GM19023 (cell line): Measurements from ENCODE around the gene TPSD1.
"Not testable (repeated sequence)": the region's sequence is repeated elsewhere in the genome, so short reads cannot be mapped to it uniquely, and the experiment has no call there.

ENCODE experiments used
- ATAC-seq: cut with Tn5 transposase; IDR thresholded peaks from one replicate; pipeline ENCODE4 v1.9.1; 2021; ENCODE audit warnings: mild to moderate bottlenecking, moderate library complexity; ENCODE audit not compliant: unreplicated experiment

Gene TPSD1

DNA sequence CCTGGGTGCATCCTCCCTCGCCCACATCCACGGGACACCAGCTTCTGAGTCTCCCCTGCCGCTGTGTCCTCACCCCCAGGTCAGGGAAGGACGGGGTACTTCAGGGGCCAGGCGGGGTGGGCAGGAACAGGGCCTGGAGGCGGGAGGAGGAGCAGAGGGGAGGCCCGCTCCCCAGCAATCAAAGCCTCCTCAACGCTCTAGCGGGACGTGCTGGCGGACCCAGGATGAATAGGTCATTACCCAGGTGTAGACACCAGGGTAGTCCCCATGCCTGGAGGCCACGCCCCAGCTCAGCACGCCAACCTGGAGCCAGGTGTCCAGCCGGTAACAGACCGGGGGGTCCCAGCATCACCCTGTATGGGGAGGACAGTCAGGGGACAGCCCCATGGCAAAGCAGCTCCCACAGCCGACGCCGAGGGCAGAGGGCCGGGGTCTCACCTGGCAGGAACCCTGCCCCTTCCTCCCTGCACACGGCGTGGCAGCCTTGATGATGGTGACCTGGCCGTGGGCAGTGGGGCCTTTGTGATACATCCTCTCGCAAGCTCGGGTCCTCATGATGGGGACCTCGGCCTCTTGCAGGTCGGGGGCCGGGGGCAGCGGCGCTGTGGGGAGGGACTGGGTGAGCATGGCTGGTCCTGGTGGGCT, 24.2 kb downstream of the TPSD1 start:
- no peak for ATAC-seq

DNA sequence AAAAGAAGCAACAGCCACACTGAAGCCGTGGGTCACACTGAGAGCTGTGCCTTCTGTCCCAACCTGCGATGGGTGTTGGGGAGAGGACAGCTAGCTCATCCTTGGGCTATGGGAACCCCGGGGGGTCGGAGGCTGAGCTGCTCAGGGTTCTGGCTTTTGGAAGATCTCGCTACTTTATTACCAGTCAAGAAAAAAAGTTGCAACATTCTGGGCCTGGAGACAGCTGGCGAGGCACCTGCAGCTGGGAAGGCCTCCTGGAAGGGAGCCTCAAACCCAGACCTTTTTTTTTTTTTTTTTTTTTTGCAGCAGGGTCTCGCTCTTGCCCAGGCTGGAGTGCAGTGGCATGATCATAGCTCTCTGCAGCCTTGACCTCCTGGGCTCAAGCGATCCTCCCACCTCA, 24.9 kb downstream of the TPSD1 start:
- no peak for ATAC-seq

DNA sequence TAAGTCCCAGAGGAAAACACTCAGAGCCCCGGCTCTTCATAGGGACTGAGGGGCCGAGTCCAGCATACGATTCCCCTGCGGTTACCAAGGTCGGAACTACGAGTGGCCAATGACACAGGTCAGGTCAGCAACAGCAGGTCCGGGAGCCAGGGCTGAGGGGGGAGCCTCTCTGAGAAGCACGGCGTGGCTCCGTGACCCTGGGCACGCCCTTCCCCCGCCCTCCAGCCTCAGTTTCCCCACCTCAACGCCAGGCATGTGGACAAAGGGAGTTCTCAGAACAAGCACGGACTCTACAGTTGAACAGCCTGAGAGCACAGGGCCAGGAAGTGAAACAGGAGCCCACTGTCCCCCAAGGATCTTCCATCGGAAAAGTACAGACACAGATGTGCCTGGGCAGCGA, 25.6 kb downstream of the TPSD1 start:
- ATAC-seq: no peak

DNA sequence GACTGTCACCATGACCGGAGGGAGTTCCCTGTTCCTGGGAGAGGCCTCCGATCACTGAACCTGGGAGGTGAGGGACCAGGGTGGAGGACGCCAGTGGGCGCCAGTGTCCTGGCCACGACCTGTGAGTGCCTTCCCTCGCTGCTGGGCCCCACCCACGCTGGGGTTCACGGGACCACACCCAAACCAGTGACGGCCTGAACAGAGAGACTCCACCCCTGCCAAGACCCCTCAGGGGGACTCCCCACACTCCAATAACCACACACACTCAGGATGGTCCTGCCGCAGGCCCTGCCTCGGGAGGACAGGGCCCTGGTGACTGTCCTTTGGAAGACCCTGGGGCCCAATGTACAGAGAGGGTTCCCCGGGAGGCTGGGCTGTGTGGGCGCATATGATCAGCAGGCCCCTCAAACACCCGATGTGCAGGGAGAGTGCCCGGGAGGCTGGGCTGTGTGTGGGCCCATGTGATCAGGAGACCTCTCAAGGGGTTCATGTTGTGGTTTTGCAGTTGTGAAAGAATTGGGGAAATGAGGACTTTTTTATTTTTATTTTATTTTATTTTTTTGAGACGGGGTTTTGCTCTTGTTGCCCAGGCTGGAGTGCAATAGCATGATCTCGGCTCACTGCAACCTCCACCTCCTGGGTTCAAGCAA, 26.6 kb downstream of the TPSD1 start:
- no peak for ATAC-seq

DNA sequence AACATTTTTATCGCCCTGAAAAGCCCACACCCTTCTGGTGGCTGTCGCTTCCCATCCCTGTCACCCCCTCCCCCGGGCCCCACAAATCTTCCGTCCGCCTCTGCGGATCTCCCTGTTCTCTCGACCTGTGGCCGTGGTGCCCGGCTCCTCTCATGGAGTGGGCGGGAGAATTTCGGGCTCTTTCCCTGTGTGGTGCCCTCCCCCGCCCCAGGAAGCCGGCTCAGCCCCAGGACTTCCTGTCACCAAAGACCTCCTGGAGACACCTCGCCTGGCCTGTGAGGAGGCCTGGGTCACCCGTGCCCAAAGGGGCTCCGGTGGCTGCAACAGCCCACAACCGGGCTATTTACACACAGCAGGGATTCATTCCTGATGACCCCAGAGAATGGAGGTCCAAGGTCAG, 27.4 kb downstream of the TPSD1 start:
- ATAC-seq: no peak

DNA sequence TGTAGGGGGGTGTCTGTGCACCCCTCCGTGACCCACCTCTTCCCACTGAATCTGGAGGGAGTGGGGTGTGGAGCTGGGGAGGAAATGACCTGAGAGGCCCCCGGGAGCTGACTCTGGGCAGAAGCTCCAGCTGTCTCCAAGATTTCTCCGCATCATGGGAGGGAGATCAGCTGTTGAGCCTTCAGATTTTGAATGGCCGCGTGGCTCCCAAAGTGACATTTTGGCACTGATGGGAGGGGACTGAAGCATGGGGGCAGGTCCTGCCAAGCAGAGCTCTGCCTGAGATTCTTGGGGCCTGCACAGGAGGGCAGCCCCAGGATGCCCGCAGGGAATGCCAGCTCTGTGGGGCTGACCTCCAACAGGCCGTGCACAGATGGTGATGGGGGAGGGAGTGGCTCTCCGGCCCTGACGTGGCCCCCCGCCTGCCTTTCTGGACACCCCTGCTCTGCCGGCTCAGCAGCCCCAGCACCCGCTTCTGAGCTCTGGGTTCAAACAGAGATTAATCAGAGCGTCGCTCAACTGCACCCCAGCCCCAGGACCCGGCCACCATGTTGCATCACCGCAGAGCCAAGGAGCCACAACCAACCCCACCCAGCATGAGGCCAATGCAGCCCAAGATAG, 28.2 kb downstream of the TPSD1 start:
- no peak for ATAC-seq

DNA sequence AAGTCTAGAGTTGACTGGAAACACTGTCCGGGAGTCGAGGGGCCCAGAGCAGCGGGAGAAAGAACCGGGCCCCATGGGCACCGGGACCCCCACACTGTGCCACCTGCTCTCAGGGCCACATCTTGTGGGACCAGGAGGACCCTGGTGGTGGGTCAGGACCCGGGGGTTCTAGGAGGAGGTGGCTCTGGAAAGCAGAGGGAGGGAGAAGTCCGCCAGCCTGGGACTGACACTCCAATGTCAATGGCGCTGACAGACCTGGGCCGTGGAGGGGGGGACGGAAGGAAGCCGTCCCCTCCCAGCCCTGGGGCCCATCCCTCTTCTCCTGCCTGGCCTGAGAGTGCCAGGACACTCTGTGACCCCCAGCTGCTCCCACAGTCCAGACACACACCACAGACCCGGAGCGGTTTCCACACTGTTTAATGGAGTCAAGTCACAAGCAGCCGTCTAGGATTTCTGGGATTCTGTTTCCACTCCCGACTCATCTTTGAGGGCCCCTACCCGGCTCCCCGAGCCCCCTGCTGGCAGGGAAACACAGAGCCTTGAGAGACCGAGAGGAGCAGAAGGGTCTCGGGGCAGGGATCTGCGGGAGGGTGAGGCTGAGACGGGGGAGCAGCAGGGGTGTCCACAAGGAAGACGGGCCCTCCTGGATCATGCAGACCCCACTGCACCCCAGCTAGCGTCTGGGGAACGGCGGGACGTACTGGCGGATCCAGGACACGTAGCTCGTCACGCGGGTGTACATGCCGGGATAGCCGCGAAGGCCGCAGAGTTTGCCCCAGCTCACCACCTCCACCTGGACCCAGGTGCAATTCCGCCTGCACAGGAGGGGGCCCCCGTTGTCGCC, 30.0 kb downstream of the TPSD1 start:
- no peak for ATAC-seq

DNA sequence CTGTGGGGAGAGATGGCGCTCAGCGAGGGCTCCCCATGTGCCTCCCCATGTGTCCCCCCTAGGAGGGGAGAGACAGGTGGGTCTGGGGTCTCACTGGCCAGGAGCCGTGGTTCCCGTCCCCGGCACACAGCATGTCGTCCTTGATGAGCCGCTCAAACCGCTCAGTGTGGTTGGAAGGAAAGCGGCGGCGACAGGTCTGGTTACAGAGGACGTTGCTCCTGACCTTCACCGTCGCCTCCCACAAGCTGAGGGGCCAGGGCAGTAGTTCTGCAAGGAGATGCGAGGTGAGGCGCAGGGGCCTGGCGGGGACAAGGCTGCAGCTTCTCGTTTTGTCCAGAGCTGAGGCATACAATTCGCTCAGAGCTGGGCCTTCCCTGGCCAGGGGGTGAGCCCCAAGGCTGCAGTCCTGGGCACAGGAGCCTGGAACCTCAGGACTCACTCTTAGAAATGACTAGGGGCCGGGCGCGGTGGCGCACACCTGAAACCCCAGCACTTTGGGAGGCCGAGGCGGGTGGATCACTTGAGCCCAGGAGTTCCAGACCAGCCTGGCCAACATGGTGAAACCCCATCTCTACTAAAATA, 30.7 kb downstream of the TPSD1 start:
- ATAC-seq: no peak

DNA sequence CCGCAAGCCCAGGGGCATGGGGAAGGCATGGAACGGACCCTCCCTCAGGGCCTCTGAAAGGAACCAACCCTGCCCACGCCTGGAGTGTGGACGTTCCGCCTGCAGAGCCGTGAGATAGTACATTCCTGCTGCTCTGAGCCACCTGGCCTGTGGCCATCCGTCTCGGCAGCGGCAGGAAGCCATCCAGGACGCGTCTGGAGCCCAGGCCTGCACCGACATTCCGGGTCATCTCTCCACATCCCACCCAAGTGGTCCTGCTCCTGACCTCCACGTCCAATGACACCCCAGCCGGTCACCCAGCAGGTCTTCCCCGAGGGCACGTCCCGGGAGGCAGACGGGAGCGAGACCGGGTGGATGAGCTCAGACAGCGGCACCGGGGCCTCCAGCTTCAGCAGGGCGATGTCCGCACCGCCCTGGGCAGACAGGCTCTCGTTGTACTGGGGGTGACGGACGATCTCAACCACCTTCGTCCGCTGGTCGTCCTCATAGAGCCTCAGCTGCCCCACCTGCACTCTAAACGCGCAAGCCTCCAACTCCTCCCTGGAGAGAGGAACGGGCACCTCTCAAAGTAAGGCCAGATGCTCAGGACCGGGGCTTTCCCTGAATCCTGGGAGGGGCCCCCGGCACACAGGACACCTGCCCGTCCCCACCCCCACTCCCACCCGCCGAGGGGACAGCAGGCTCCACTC, 32.3 kb downstream of the TPSD1 start:
- no peak for ATAC-seq

DNA sequence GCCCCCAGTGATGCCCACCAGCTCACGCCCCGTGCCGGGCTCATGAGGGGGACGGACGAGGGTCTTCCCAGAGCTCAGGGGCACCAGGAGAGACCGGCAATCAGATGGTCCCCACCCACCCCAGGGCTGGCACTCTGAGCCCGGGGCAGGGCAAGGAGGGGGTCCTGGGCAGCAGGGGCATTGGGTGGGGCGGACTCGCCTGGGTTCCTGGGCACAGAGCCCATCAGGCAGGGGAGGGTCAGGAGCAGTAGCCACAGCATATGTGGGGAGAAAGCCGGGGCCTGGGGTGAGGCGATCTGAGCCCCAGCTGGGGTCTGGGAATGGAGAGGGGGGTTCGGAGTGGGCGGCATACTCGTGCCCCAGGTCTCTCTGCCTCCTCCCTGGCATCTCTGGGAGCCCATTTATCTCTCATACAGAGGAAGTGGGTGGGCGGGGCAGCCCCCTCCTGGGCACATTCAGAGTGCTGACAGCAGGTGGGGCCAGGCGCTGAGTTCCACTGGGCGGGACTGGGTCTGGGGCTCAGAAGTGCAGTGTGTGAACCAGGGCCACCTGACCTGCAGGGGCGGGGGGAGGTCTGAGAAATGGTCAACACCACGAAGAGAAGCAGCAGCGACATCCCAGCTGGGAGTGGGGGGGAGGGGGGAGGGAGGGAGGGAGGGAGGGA, 33.1 kb downstream of the TPSD1 start:
- no peak for ATAC-seq

DNA sequence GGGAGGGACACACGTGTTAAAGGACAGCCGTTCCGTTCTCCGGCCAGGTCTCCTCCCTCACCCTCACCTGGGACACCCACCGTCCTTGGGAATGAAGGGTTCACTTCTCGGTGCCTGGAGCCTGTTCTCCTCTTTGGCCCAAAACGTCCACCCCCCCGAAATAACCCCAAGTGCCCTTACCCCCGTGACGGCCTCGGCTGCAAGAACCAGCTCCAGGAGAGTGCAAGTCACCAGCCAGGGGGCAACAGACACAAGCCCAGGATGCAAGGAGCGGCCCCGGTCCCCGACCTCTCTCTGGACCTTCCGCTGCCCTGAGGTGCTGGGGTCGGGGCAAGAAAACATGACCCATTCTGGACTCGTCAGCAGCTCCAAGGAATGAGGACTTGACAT, 33.6 kb downstream of the TPSD1 start:
- no peak for ATAC-seq

DNA sequence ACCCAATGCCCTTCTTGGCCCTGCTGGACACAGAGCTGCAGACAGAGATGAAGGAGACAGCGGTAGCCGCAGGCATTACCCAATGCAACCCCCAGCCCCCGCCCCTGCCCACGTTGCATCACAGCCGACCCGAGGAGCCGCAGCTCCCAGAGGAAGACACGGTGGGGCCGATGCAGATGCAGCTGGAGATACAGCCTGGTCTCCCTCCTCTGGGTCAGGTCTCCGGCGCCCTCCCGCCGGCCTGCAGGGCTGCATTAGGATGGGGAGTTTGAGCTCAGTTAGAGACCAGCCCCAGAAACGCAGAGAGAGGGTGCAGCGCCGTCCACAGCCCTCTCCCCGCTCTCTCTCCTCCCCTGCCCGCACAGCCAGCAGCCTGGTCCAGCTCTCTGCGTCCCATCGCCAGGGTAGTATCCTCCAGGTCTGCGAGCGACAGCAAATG, 34.2 kb downstream of the TPSD1 start:
- ATAC-seq: no peak

DNA sequence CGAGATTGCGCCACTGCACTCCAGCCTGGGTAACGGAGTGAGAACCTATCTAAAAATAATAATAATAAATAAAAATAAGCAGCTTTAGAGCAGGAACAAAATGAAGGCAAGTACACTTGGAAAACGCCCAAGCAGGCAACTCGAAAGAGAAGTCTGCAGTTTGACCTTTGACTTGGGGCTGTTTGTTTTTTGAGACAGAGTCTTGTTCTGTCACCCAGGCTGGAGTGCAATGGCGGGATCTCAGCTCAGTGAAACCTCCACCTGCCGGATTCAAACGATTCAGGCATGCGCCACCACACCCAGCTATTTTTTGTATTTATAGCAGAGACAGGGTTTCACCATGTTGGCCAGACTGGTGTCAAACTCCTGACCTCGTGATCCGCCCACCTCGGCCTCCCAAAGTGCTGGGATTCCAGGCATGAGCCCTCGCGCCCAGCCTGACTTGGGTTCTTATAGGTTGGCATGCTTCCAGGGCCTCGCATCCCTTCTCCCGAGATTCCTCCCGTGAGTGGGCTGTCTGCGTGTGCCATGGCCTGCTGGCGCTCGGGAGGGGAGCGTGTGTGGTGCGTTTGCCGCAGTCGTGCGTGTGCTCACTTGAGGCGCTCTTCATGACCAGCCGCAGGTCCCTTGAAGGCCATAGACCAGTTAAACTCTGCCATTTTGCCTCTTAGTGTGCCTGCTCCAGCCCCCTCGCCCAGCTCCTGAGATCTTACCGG, 35.1 kb downstream of the TPSD1 start:
- no peak for ATAC-seq

DNA sequence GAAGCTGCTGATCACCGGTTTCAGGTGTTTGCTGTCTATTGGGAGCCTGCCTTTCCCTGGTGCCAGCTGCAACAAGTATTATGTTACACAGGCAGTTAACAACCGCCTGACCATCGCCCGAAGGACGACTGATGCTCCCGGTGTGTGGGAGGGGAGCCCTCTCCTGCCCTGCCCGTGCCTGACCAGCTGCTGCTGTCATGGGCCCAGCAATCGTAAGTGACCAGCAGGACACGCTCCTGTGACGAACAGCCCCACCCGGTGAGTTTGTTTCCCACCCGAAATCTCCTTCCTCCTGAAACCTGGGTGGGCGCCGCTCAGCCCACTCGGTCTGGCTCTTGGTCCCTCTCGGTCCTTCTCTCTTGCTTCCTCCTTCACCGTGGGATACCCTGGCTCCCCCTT, 35.7 kb downstream of the TPSD1 start:
- no peak for ATAC-seq

DNA sequence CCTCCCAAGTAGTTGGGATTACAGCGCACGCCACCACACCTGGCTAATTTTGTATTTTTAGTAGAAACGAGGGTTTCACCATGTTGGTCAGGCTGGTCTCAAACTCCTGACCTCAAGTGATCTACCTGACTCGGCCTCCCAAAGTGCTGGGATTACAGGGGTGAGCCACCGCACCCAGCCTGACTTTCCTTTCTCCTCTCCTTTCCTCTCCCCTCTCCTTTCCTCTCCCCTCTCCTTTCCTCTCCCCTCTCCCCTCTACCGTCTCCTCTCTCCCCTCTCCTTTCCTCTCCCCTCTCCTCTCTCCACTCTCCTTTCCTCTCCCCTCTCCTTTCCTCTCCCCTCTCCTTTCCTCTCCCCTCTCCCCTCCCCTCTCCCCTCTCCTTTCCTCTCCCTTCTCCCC, 36.3 kb downstream of the TPSD1 start:
- not testable (repeated sequence) for ATAC-seq

DNA sequence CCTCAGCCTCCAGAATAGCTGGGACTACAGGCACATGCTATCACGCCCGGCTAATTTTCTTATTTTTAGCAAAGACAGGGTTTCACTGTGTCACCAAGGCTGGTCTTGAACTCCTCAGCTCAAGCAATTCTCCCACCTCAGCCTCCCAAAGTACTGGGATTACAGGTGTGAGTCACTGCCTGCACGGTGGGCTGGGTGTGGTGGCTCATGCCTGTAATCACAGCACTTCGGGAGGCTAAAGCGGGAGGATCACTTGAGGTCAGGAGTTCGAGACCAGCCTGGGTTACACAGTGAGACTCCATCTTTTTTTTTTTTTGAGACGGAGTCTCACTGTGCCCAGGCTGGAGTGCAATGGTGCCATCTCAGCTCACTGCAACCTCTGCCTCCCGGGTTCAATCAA, 36.9 kb downstream of the TPSD1 start:
- not testable (repeated sequence) for ATAC-seq

DNA sequence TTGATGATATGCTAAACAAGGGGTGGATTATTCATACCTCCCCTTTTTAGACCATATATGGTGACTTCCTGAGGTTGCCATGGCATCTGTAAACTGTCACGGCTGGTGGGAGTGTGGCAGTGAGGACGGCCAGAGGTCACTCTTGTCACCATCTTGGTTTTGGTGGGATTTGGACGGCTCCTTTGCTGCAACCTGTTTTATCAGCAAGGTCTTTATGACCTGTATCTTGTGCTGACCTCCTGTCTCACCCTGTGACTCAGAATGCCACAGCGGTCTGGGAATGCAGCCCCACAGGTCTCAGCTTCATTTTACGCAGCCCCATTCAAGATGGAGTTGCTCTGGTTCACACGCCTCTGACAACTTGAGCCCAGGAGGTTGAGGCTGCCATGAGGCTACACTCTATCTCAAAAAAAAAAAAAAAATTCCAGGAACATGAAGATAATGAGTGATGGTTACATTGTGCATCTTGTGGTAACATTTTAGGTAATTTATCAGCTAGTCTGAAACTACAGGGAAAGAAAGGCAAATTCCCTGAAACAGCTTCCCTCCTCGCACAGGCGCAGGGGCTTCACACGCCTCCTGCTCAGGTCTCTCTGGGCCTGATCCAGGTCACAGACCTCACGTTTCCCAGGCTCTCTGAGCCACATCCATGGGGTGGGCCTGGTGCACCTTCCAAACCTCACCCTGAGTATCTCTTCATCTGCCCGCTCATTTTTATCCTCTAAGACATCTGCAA, 38.2 kb downstream of the TPSD1 start:
- ATAC-seq: no peak

DNA sequence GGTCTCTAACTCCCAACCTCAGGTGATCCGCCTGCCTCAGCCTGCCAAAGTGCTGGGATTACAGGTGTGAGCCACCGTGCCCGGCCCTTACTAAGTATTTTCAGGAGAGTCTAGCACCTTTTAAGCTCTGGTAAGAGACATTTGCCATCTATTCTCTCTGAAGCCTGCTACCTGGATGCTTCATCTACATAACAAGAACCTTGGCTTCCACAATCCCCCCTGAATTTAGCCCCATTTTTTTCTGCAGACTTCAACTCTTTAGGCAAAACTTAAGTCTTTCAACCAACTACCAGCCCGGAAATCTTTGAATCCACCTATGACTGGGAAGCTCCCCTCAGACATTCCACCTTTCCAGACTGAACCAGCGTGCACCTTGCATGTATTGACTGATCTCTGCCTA, 39.6 kb downstream of the TPSD1 start:
- no peak for ATAC-seq

DNA sequence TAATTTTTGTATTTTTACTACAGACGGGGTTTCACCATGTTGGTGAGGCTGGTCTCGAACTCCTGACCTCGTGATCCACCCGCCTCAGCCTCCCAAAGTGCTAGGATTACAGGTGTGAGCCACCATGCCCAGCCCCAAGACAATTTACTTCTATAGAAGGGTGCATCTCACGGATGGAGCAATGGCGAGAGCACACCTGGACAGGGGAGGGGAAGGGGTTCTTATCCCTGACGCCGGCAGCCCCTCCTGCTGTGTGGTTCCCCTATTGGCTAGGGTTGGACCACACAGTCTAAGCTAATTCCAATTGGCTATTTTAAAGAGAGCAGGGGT, 40.8 kb downstream of the TPSD1 start:
- not testable (repeated sequence) for ATAC-seq
